22Rv1 (cell line): ENCODE measurements around the gene BMP7.

Source experiments
- ZFX ChIP-seq: fragments of 450-650 bp; IDR thresholded peaks from 2 replicates; pipeline ENCODE4 v1.6.1; 2017; ENCODE audit warnings: antibody characterized with exemption, borderline replicate concordance
- TF ChIP-seq, protein P1 (sequence below): fragments of 450-650 bp; IDR thresholded peaks from 2 replicates; pipeline ENCODE4 v1.5.1; 2017; ENCODE audit warnings: mild to moderate bottlenecking

GRCh38 chr20:57136734-57137133 is 129.7 kb downstream of the BMP7 start:
- TF ChIP-seq, protein P1, sequence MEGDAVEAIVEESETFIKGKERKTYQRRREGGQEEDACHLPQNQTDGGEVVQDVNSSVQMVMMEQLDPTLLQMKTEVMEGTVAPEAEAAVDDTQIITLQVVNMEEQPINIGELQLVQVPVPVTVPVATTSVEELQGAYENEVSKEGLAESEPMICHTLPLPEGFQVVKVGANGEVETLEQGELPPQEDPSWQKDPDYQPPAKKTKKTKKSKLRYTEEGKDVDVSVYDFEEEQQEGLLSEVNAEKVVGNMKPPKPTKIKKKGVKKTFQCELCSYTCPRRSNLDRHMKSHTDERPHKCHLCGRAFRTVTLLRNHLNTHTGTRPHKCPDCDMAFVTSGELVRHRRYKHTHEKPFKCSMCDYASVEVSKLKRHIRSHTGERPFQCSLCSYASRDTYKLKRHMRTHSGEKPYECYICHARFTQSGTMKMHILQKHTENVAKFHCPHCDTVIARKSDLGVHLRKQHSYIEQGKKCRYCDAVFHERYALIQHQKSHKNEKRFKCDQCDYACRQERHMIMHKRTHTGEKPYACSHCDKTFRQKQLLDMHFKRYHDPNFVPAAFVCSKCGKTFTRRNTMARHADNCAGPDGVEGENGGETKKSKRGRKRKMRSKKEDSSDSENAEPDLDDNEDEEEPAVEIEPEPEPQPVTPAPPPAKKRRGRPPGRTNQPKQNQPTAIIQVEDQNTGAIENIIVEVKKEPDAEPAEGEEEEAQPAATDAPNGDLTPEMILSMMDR, result no peak
- no peak for TF ChIP-seq ZFX
